Heart left ventricle (tissue), 13 donors: ENCODE measurements around the gene HCST.

ENCODE experiments used
- CTCF ChIP-seq, 12 donors: fragments of 200-600 bp; sonication (generic) in 4 of 12; IDR thresholded peaks; one replicate each; pipeline versions ENCODE4 v1.5.0 to v1.8.0; 2018 to 2022; ENCODE audit warnings: antibody characterized with exemption in 12 of 12, mild to moderate bottlenecking in 5 of 12
- POLR2A ChIP-seq, 2 donors: fragments of 450-650 bp; IDR thresholded peaks; one replicate each; pipeline ENCODE4 v1.6.1; 2017; ENCODE audit warnings: antibody characterized with exemption in 2 of 2, mild to moderate bottlenecking in 2 of 2, moderate library complexity in 2 of 2
- donor health status: ischemic (EF 13 %, LVEDD 7.1; RV severe dilation, severe dysfunction).
- donor health status: DM: no; HTN: yes; CAD: no.
- donor health status: DM: no; HTN: no; CAD: no.
- donor health status: ischemic (EF 25% LVEDD 6.9; RV normal size, moderate dysfunction).
- donor health status: ischemic (EF 25% LVEDD 5.7; RV mildly dilated, moderate dysfunction).
- donor health status: ischemic (EF 35%, LVEDD 5.7; RV mildly dilated, moderate dysfunction).
- donor health status: nonischemic (EF 11% LVEDD 7.7; RV severe dilation, severe dysfunction).
- donor health status: DM: yes; HTN: yes; CAD: no.
- donor health status: PGD.
- donor health status: ischemic (EF 29% LVEDD 5.4; RV normal size, mild dysfunction).
- donor health status: nonischemic (EF 23%, LVEDD 6.1; RV moderate dilation, normal function).

GRCh38 chr19:35901055-35901644 lies 1.2 kb upstream of the HCST start:
- no peak for TF ChIP-seq POLR2A (IDR thresholded peaks at IDR 0.05)
- no peak for TF ChIP-seq CTCF (IDR thresholded peaks at IDR 0.05)
